ENCODE data around the gene OVOL2. TPM values are rescaled to one million over a fixed set of nuclear protein-coding genes. Genes with fewer than 3 reads are reported as not detected.

Gene OVOL2
- total RNA-seq, 1 experiment from 2014 or later, result 7.4 TPM

GRCh38 chr20:18034039-18034438, 23.7 kb downstream of the OVOL2 start:
- Mint-ChIP-seq H3K4me3 (ENCODE audit: low read depth, unreplicated experiment) (no peak overlapping the region), H3K27ac (ENCODE audit: unreplicated experiment) (no peak overlapping the region), H3K36me3 (ENCODE audit: insufficient read depth, unreplicated experiment) (peaks cover 5% of the 10 kb centered on the region), H3K27me3 (ENCODE audit: unreplicated experiment) (no peaks in the 10 kb centered on the region), H3K4me1 (ENCODE audit: low read depth, unreplicated experiment) (no peaks in the 10 kb centered on the region), H3K9me3 (ENCODE audit: low read depth, unreplicated experiment) (no peaks in the 10 kb centered on the region)
- CTCF ChIA-PET, result no interaction called here
- BruUV-seq (replicated peaks), result no TSS peak
- no peak for DNase-seq
- intact Hi-C loops (cut with micrococcal nuclease; ENCODE audit: unreplicated experiment), result no loop called here
- TF ChIP-seq CTCF (IDR thresholded peaks at IDR 0.05; ENCODE audit: unreplicated experiment), result no peak

GRCh38 chr20:18032977-18033892, 24.5 kb downstream of the OVOL2 start:
- H3K27me3 Mint-ChIP-seq (ENCODE audit: unreplicated experiment), result no peaks in the 10 kb centered on the region
- no peak for DNase-seq
- CTCF ChIA-PET, result no interaction called here
- TF ChIP-seq CTCF (IDR thresholded peaks at IDR 0.05; ENCODE audit: unreplicated experiment), result no peak
- no peaks in the 10 kb centered on the region for H3K9me3 Mint-ChIP-seq (ENCODE audit: low read depth, unreplicated experiment)
- H3K27ac Mint-ChIP-seq (ENCODE audit: unreplicated experiment), result no peak overlapping the region
- no peak overlapping the region for H3K4me3 Mint-ChIP-seq (ENCODE audit: low read depth, unreplicated experiment)
- intact Hi-C loops (cut with micrococcal nuclease; ENCODE audit: unreplicated experiment), result no loop called here
- H3K4me1 Mint-ChIP-seq (ENCODE audit: low read depth, unreplicated experiment), result no peaks in the 10 kb centered on the region
- BruUV-seq (replicated peaks), result no TSS peak
- H3K36me3 Mint-ChIP-seq (ENCODE audit: insufficient read depth, unreplicated experiment), result peaks cover 5% of the 10 kb centered on the region

GRCh38 chr20:18031888-18032509, 25.7 kb downstream of the OVOL2 start:
- no peak overlapping the region for H3K4me3 Mint-ChIP-seq (ENCODE audit: low read depth, unreplicated experiment)
- CTCF ChIA-PET, result no interaction called here
- no peaks in the 10 kb centered on the region for H3K27me3 Mint-ChIP-seq (ENCODE audit: unreplicated experiment)
- no peak for TF ChIP-seq CTCF (IDR thresholded peaks at IDR 0.05; ENCODE audit: unreplicated experiment)
- H3K27ac Mint-ChIP-seq (ENCODE audit: unreplicated experiment), result no peak overlapping the region
- H3K36me3 Mint-ChIP-seq (ENCODE audit: insufficient read depth, unreplicated experiment), result peaks cover 5% of the 10 kb centered on the region
- H3K4me1 Mint-ChIP-seq (ENCODE audit: low read depth, unreplicated experiment), result no peaks in the 10 kb centered on the region
- intact Hi-C loops (cut with micrococcal nuclease; ENCODE audit: unreplicated experiment), result no loop called here
- H3K9me3 Mint-ChIP-seq (ENCODE audit: low read depth, unreplicated experiment), result no peaks in the 10 kb centered on the region
- BruUV-seq (replicated peaks), result no TSS peak
- no peak for DNase-seq

GRCh38 chr20:18031050-18031449, 26.7 kb downstream of the OVOL2 start:
- CTCF ChIA-PET, result no interaction called here
- BruUV-seq (replicated peaks), result no TSS peak
- H3K4me1 Mint-ChIP-seq (ENCODE audit: low read depth, unreplicated experiment), result no peaks in the 10 kb centered on the region
- no peak for DNase-seq
- H3K36me3 Mint-ChIP-seq (ENCODE audit: insufficient read depth, unreplicated experiment), result peaks cover 10% of the 10 kb centered on the region
- no peak for TF ChIP-seq CTCF (IDR thresholded peaks at IDR 0.05; ENCODE audit: unreplicated experiment)
- no peaks in the 10 kb centered on the region for H3K27me3 Mint-ChIP-seq (ENCODE audit: unreplicated experiment)
- intact Hi-C loops (cut with micrococcal nuclease; ENCODE audit: unreplicated experiment), result no loop called here
- no peak overlapping the region for H3K4me3 Mint-ChIP-seq (ENCODE audit: low read depth, unreplicated experiment)
- no peak overlapping the region for H3K27ac Mint-ChIP-seq (ENCODE audit: unreplicated experiment)
- no peaks in the 10 kb centered on the region for H3K9me3 Mint-ChIP-seq (ENCODE audit: low read depth, unreplicated experiment)
